Loucy (cell line): ENCODE data around the gene SMYD4.
"Not testable (repeated sequence)": the region's sequence is repeated elsewhere in the genome, so short reads cannot be mapped to it uniquely, and the experiment has no call there.

Source experiments
- H2AFZ ChIP-seq: fragments of 200-600 bp; sonication (generic); 2 replicates; pipeline ENCODE4 v1.6.0; 2016; ENCODE audit warnings: antibody characterized with exemption, mild to moderate bottlenecking, low read length, moderate library complexity
- H3F3A ChIP-seq: fragments of 200-600 bp; 2 replicates; pipeline ENCODE4 v1.6.0; 2016; ENCODE audit warnings: antibody characterized with exemption, low read depth, mild to moderate bottlenecking
- H3K27me3 ChIP-seq: fragments of 200-600 bp; sonication (generic); 2 replicates; pipeline ENCODE4 v1.6.1; 2014; ENCODE audit warnings: low read length, mild to moderate bottlenecking; ENCODE audit not compliant: insufficient read depth, poor library complexity, severe bottlenecking
- H3K36me3 ChIP-seq: fragments of 200-600 bp; sonication (generic); 2 replicates; pipeline ENCODE4 v1.6.1; 2016; ENCODE audit warnings: low read length; ENCODE audit not compliant: insufficient read depth
- H3K4me1 ChIP-seq: fragments of 200-600 bp; sonication (generic); 2 replicates; pipeline ENCODE4 v1.5.1; 2014; ENCODE audit warnings: low read length, mild to moderate bottlenecking; ENCODE audit not compliant: insufficient read depth, poor library complexity, severe bottlenecking
- H3K4me2 ChIP-seq: fragments of 200-600 bp; sonication (generic); 2 replicates; pipeline ENCODE4 v1.6.0; 2014; ENCODE audit warnings: antibody characterized with exemption, low read length, low read depth, mild to moderate bottlenecking; ENCODE audit not compliant: poor library complexity, severe bottlenecking
- H3K4me3 ChIP-seq: fragments of 200-600 bp; sonication (generic); 2 replicates; pipeline ENCODE4 v1.5.1; 2014; ENCODE audit warnings: low read length, mild to moderate bottlenecking, mixed read lengths; ENCODE audit not compliant: poor library complexity, severe bottlenecking
- H3K79me2 ChIP-seq: fragments of 200-600 bp; sonication (generic); 2 replicates; pipeline ENCODE4 v1.6.1; 2014; ENCODE audit warnings: low read length; ENCODE audit not compliant: insufficient read depth
- H3K9ac ChIP-seq: fragments of 200-600 bp; sonication (generic); 2 replicates; pipeline ENCODE4 v1.6.0; 2014; ENCODE audit warnings: mild to moderate bottlenecking, low read depth, low read length, moderate library complexity; ENCODE audit not compliant: poor library complexity, severe bottlenecking
- H3K9me2 ChIP-seq: fragments of 200-600 bp; sonication (generic); replicated peaks from 2 replicates; pipeline ENCODE4 v1.6.1; 2016; ENCODE audit warnings: low read depth, low read length, mixed read lengths
- H3K9me3 ChIP-seq: fragments of 200-600 bp; sonication (generic); 2 replicates; pipeline ENCODE4 v1.6.1; 2014; ENCODE audit warnings: mild to moderate bottlenecking, antibody characterized with exemption, low read length, low read depth; ENCODE audit not compliant: insufficient read depth
- H4K20me1 ChIP-seq: fragments of 200-600 bp; sonication (generic); 2 replicates; pipeline ENCODE4 v1.6.0; 2014; ENCODE audit warnings: antibody characterized with exemption, low read length, mild to moderate bottlenecking; ENCODE audit not compliant: insufficient read depth, poor library complexity, severe bottlenecking
- CTCF ChIP-seq: fragments of 200-600 bp; sonication (generic); conservative IDR thresholded peaks from 2 replicates; pipeline ENCODE4 v1.5.1; 2014; ENCODE audit warnings: mild to moderate bottlenecking, antibody characterized with exemption, low read length
- EZH2phosphoT487 ChIP-seq: fragments of 200-600 bp; IDR thresholded peaks from 2 replicates; pipeline ENCODE4 v1.6.1; 2018; ENCODE audit warnings: antibody characterized with exemption, mild to moderate bottlenecking, moderate library complexity, borderline replicate concordance

SMYD4 gene

GRCh38 chr17:1860978-1861377 lies 31.3 kb upstream of the SMYD4 start:
- Histone ChIP-seq H3K27me3 (no peaks in the 10 kb centered on the region), H4K20me1 (peaks cover 7% of the 10 kb centered on the region), H2AFZ (no peak overlapping the region), H3K79me2 (no peaks in the 10 kb centered on the region), H3K9me3 (no peaks in the 10 kb centered on the region), H3K9me2 (no peaks in the 10 kb centered on the region), H3K36me3 (peaks cover 12% of the 10 kb centered on the region; the same call in 1 of the 2 replicates), H3K4me3 (no peak overlapping the region), H3F3A (no peaks in the 10 kb centered on the region), H3K4me1 (no peaks in the 10 kb centered on the region), H3K9ac (no peak overlapping the region), H3K4me2 (no peak overlapping the region)
- TF ChIP-seq CTCF: no peak
- TF ChIP-seq EZH2phosphoT487: no peak

DNA sequence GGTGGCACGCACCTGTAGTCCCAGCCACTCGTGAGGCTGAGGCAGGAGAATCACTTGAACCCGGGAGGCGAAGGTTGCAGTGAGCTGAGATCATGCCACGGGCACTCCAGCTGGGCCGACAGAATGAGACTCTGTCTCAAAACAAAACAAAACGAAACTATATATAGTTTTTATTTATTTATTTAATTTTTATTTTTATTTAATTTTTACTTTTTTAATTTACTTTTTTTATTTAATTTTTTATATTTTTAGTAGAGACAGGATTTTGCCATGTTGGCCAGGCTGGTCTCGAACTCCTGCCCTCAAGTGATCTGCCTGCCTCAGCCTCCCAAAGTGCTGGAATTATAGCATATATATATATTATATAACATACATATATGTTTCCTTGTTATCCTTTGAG lies 26.8 kb upstream of the SMYD4 start:
- H3K9me3 ChIP-seq, H3K27me3 ChIP-seq, H3K9ac ChIP-seq, H3K4me3 ChIP-seq, H3K4me1 ChIP-seq, H3F3A ChIP-seq, H3K79me2 ChIP-seq, H3K9me2 ChIP-seq, H3K4me2 ChIP-seq, H2AFZ ChIP-seq, H4K20me1 ChIP-seq: not testable (repeated sequence)
- H3K36me3 ChIP-seq: peaks cover 53% of the 10 kb centered on the region; the same call in 1 of the 2 replicates

DNA sequence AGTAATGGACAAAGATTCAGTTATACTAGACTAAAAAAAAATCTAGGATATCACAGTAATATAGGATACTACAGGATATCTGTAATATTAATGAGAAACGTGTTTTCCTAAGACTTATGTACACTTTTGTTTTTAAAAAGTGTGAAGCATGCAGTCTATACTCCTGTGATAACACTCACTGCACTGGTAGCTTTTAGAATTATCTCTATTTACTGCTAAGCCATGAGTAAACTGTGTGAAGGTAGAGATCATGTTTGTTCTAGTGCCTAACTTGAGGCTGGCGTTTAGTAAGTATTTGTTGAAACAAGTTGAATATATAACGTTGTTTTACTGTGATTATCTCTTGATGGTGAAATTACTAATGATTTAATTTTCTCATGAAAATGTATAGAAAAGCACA lies 24.0 kb upstream of the SMYD4 start:
- H4K20me1 ChIP-seq: no peaks in the 10 kb centered on the region
- H3K4me1 ChIP-seq: no peaks in the 10 kb centered on the region
- TF ChIP-seq CTCF: no peak
- TF ChIP-seq EZH2phosphoT487: no peak
- no peaks in the 10 kb centered on the region for H3F3A ChIP-seq
- H3K9me3 ChIP-seq: no peaks in the 10 kb centered on the region
- no peaks in the 10 kb centered on the region for H3K27me3 ChIP-seq
- no peak overlapping the region for H3K4me2 ChIP-seq
- no peaks in the 10 kb centered on the region for H3K9me2 ChIP-seq
- no peaks in the 10 kb centered on the region for H3K79me2 ChIP-seq
- peaks cover 57% of the 10 kb centered on the region; the same call in 1 of the 2 replicates for H3K36me3 ChIP-seq
- H2AFZ ChIP-seq: no peak overlapping the region
- H3K9ac ChIP-seq: no peak overlapping the region
- no peak overlapping the region for H3K4me3 ChIP-seq

DNA sequence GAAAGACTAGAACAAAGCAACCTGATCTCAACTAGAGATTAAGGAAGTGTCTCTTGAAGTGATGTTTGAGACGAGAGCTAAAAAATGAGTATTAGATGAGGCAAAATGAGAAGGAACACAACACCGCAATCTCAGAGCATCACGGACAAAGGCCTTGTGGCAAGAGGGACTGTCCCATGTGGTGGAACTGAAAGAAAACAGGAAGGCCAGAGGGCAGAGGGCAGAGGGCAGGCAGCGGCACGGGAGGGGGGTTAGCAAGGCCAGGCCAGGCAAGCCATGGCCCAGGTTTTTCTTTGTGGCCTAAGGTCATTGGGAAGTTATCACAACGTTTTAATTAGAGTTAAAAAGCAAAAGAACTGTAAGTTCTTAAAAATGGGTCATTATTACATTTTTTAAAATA lies 22.6 kb upstream of the SMYD4 start:
- no peaks in the 10 kb centered on the region for H3K9me2 ChIP-seq
- TF ChIP-seq CTCF (no peak), EZH2phosphoT487 (no peak)
- H3K27me3 ChIP-seq: no peaks in the 10 kb centered on the region

More for the DNA sequence above, 22.6 kb upstream of the SMYD4 start:
- H3K4me2 ChIP-seq: no peak overlapping the region
- H2AFZ ChIP-seq: no peak overlapping the region
- H3F3A ChIP-seq: no peaks in the 10 kb centered on the region
- H3K9ac ChIP-seq: no peak overlapping the region
- H4K20me1 ChIP-seq: no peaks in the 10 kb centered on the region
- H3K4me3 ChIP-seq: no peak overlapping the region
- no peaks in the 10 kb centered on the region for H3K9me3 ChIP-seq
- H3K4me1 ChIP-seq: no peaks in the 10 kb centered on the region
- no peaks in the 10 kb centered on the region for H3K79me2 ChIP-seq
- H3K36me3 ChIP-seq: peaks cover 63% of the 10 kb centered on the region; the same call in 1 of the 2 replicates
